Smooth muscle cell (in vitro differentiated cells): ENCODE results near the gene C7orf33. TPM values are rescaled to one million over a fixed set of nuclear protein-coding genes. Genes with fewer than 3 reads are reported as not detected.

Experiments used
- DNase-seq: peaks from one replicate; lab custom pipeline; 2025; ENCODE audit not compliant: unreplicated experiment; lab: John Stamatoyannopoulos, UW
- H2AFZ ChIP-seq: fragments of 200-600 bp; sonication (generic); 2 replicates; pipeline ENCODE4 v1.6.0; 2016; ENCODE audit warnings: antibody characterized with exemption, low read depth, mild to moderate bottlenecking
- H3F3A ChIP-seq: fragments of 200-600 bp; sonication (generic); 2 replicates; pipeline ENCODE4 v1.6.0; 2017; ENCODE audit warnings: antibody characterized with exemption, low read depth
- H3K27ac ChIP-seq: fragments of 200-600 bp; sonication (generic); 2 replicates; pipeline ENCODE4 v1.5.1; 2016; ENCODE audit warnings: low read depth, mild to moderate bottlenecking
- H3K27me3 ChIP-seq: fragments of 200-600 bp; sonication (generic); 2 replicates; pipeline ENCODE4 v1.6.1; 2016; ENCODE audit warnings: low read depth, mild to moderate bottlenecking
- H3K36me3 ChIP-seq: fragments of 200-600 bp; sonication (generic); 2 replicates; pipeline ENCODE4 v1.5.1; 2016; ENCODE audit warnings: low read depth
- H3K4me1 ChIP-seq: fragments of 200-600 bp; sonication (generic); 2 replicates; pipeline ENCODE4 v1.5.1; 2016; ENCODE audit warnings: low read depth
- H3K4me2 ChIP-seq: fragments of 200-600 bp; sonication (generic); 2 replicates; pipeline ENCODE4 v1.6.0; 2016; ENCODE audit warnings: mild to moderate bottlenecking
- H3K4me3 ChIP-seq: fragments of 200-600 bp; sonication (generic); 2 replicates; pipeline ENCODE4 v1.5.1; 2016; ENCODE audit warnings: mild to moderate bottlenecking
- H3K79me2 ChIP-seq: fragments of 200-600 bp; sonication (generic); 2 replicates; pipeline ENCODE4 v1.6.0; 2016; ENCODE audit warnings: low read depth, mild to moderate bottlenecking
- H3K9ac ChIP-seq: fragments of 200-600 bp; sonication (generic); 2 replicates; pipeline ENCODE4 v1.6.0; 2016; ENCODE audit warnings: low read depth
- H3K9me3 ChIP-seq: fragments of 200-600 bp; sonication (generic); replicated peaks from 2 replicates; pipeline ENCODE4 v1.5.1; 2016; ENCODE audit warnings: low read depth
- H4K20me1 ChIP-seq: fragments of 200-600 bp; sonication (generic); 2 replicates; pipeline ENCODE4 v1.6.0; 2016; ENCODE audit warnings: low read depth
- WGBS: methylation state at CpG from one replicate; pipeline ENCODE4 v1.1.7; 2016; ENCODE audit warnings: low lambda C conversion rate; 5-methylcytosine and 5-hydroxymethylcytosine counted together
- polyA plus RNA-seq: library from polyadenylated mRNA; unstranded; fragments of >200 nt; fragmentation: Nextera tagmentation; extraction: Ambion mirVana; gene quantifications from 2 replicates; pipeline ENCODE4 v1.2.1, GENCODE V29; 2016
- total RNA-seq: library from RNA; depleted of rRNA; stranded (reverse); fragments of >200 nt; gene quantifications from 2 replicates; pipeline ENCODE4 v1.2.3, GENCODE V29; 2014
- TF ChIP-seq, protein P1 (sequence below): fragments of 200-600 bp; sonication (generic); IDR thresholded peaks from 2 replicates; pipeline ENCODE4 v1.5.1; 2017; ENCODE audit warnings: borderline replicate concordance, mild to moderate bottlenecking, antibody characterized with exemption; ENCODE audit not compliant: insufficient read depth, poor library complexity, severe bottlenecking

Gene C7orf33
- total and polyA plus RNA-seq, 2 experiments from 2014 or later: not detected

DNA sequence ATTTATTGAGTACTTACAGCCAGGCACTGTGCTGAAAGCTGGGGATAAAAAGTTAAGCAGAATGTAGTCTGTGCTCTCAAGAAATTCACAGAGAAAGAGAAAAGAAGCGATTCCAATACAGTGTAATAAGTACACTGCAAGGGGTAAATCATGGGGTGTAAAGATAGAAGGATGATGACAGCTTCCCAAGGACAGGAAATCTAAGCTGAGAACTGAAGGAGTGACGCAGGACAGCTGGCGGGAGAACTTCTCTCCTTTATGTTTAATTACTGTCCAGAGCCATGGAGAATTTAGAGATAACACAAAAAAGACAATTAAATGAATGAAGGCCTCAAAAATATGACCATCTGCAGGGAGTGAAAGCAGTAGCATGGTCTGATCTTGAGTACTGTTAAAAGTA is 34.8 kb downstream of the C7orf33 start:
- no peak overlapping the region for H2AFZ ChIP-seq
- TF ChIP-seq, protein P1, sequence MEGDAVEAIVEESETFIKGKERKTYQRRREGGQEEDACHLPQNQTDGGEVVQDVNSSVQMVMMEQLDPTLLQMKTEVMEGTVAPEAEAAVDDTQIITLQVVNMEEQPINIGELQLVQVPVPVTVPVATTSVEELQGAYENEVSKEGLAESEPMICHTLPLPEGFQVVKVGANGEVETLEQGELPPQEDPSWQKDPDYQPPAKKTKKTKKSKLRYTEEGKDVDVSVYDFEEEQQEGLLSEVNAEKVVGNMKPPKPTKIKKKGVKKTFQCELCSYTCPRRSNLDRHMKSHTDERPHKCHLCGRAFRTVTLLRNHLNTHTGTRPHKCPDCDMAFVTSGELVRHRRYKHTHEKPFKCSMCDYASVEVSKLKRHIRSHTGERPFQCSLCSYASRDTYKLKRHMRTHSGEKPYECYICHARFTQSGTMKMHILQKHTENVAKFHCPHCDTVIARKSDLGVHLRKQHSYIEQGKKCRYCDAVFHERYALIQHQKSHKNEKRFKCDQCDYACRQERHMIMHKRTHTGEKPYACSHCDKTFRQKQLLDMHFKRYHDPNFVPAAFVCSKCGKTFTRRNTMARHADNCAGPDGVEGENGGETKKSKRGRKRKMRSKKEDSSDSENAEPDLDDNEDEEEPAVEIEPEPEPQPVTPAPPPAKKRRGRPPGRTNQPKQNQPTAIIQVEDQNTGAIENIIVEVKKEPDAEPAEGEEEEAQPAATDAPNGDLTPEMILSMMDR: no peak
- WGBS: 42% methylated on average over 3 of the region's 3 CpGs

DNA sequence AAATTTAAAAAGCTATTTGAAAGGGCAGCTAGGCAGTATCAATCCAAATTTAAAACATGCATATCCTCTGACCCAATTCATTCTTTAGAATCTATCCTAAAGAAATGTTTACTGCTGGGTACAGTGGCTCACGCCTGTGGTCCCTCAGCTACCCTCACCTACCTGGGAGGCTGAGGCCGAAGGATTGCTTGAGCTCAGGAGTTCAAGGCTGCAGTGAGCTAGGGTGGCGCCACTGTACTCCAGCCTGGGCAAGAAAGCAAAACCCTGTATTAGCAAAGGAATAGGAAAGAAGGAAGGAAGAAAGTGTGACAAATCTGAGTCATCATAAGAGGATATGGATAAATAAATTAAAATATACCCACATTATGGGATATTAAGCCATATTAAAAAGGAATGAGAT is 36.3 kb downstream of the C7orf33 start:
- WGBS: 87% methylated on average over 3 of the region's 3 CpGs
- Histone ChIP-seq H3K4me1 (no peaks in the 10 kb centered on the region), H3F3A (peaks cover 9% of the 10 kb centered on the region), H3K27ac (no peak overlapping the region), H3K79me2 (no peaks in the 10 kb centered on the region), H4K20me1 (no peaks in the 10 kb centered on the region), H3K4me3 (no peak overlapping the region), H3K4me2 (no peak overlapping the region), H3K36me3 (no peaks in the 10 kb centered on the region), H3K27me3 (peaks cover 4% of the 10 kb centered on the region), H3K9ac (no peak overlapping the region), H3K9me3 (no peaks in the 10 kb centered on the region), H2AFZ (no peak overlapping the region)
- TF ChIP-seq, protein P1: no peak
- no peak for DNase-seq

More for the DNA sequence above, 34.8 kb downstream of the C7orf33 start:
- H3F3A ChIP-seq: peaks cover 9% of the 10 kb centered on the region
- H3K4me1 ChIP-seq: no peaks in the 10 kb centered on the region
- H3K4me3 ChIP-seq: no peak overlapping the region
- H3K4me2 ChIP-seq: no peak overlapping the region
- H3K36me3 ChIP-seq: no peaks in the 10 kb centered on the region
- no peaks in the 10 kb centered on the region for H3K27me3 ChIP-seq
- no peaks in the 10 kb centered on the region for H3K9me3 ChIP-seq
- no peaks in the 10 kb centered on the region for H4K20me1 ChIP-seq
- no peaks in the 10 kb centered on the region for H3K79me2 ChIP-seq
- DNase-seq: no peak
- no peak overlapping the region for H3K27ac ChIP-seq
- H3K9ac ChIP-seq: no peak overlapping the region

DNA sequence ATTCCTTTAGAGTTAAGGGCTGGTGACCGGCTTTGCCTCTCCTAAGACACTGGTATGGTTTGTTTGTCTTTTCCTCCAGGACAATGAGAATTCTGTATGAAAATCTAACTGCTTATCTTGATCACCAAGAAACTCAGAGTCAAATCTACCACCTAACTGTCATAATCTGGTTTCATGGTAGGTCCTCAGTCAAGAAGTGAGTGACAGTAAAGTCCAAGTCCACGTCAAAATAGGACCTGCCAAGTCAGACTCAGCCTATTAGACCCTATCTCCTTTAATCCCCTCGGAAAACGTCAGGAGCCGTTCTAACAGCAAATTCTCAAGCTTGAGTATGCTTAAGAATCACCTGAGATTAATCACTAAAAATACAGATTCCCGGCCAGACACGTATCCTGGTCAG is 37.4 kb downstream of the C7orf33 start:
- TF ChIP-seq, protein P1: no peak
- Histone ChIP-seq H4K20me1 (no peaks in the 10 kb centered on the region), H3K36me3 (no peaks in the 10 kb centered on the region), H3K9me3 (no peaks in the 10 kb centered on the region), H3F3A (peaks cover 7% of the 10 kb centered on the region), H3K27me3 (peaks cover 11% of the 10 kb centered on the region), H3K79me2 (no peaks in the 10 kb centered on the region), H3K27ac (no peak overlapping the region), H3K4me1 (no peaks in the 10 kb centered on the region), H3K9ac (no peak overlapping the region), H3K4me3 (no peak overlapping the region), H3K4me2 (no peak overlapping the region), H2AFZ (no peak overlapping the region)
- 94% methylated on average over 7 of the region's 7 CpGs for WGBS
- DNase-seq: no peak

DNA sequence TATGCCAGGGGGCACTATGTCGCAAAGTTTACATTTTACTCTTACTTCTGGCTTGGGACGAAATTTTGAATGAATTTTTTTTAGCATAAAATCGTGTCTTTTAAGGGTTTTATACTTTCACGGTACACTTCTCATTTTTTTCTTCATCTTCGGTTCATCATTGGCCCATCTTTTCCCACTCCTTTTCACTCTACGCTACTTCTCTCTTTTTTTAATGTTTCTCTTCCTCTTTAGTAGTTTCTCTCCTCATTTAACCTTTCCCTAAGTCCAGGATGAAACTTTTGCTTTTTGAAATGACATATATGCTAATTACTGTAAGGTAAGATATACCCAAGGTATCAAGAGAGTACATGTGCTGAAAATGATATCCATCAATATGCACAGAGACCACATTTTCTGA is 39.5 kb downstream of the C7orf33 start:
- Histone ChIP-seq H3K36me3 (no peaks in the 10 kb centered on the region), H3K4me2 (no peak overlapping the region), H3F3A (no peaks in the 10 kb centered on the region), H3K4me3 (no peak overlapping the region), H2AFZ (no peak overlapping the region), H3K9me3 (no peaks in the 10 kb centered on the region), H3K79me2 (no peaks in the 10 kb centered on the region), H3K27me3 (peaks cover 11% of the 10 kb centered on the region), H3K27ac (no peak overlapping the region), H3K4me1 (no peaks in the 10 kb centered on the region), H3K9ac (no peak overlapping the region), H4K20me1 (no peaks in the 10 kb centered on the region)
- DNase-seq: no peak
- WGBS: 85% methylated on average over 6 of the region's 6 CpGs
- TF ChIP-seq, protein P1: no peak
